ENCODE measurements around the gene MYADM.
A peak's percentile ranks its signal among the peaks of the same experiment; 100 is the strongest.
"Not testable (repeated sequence)": the region's sequence is repeated elsewhere in the genome, so short reads cannot be mapped to it uniquely, and the experiment has no call there.

Gene MYADM

GRCh38 chr19:53828531-53828930 lies 39.2 kb upstream of the MYADM start:
- no peak for DNase-seq (ENCODE audit: low read depth)
- H3K4me3 ChIP-seq (ENCODE audit: low read depth, low read length), result no peak overlapping the region
- TF ChIP-seq CTCF (IDR thresholded peaks at IDR 0.05; ENCODE audit: low read depth, low read length, missing control alignments), result no peak

GRCh38 chr19:53832861-53833260 lies 34.8 kb upstream of the MYADM start:
- DNase-seq (ENCODE audit: low read depth); in situ Hi-C loops (cut with HindIII; ENCODE audit: low sequenced_read_pairs); H3K4me3 ChIP-seq (ENCODE audit: low read depth, low read length): not testable (repeated sequence)

More at GRCh38 chr19:53828531-53828930, 39.2 kb upstream of the MYADM start:
- in situ Hi-C loops (cut with HindIII; ENCODE audit: low sequenced_read_pairs), result no loop called here

GRCh38 chr19:53838446-53838845 lies 29.2 kb upstream of the MYADM start:
- in situ Hi-C loops (cut with HindIII; ENCODE audit: low sequenced_read_pairs); DNase-seq (ENCODE audit: low read depth); H3K4me3 ChIP-seq (ENCODE audit: low read depth, low read length): not testable (repeated sequence)

- DNase-seq (ENCODE audit: low read depth); H3K4me3 ChIP-seq (ENCODE audit: low read depth, low read length); in situ Hi-C loops (cut with HindIII; ENCODE audit: low sequenced_read_pairs): not testable (repeated sequence)
These were observed 27.4 kb upstream of the MYADM start for GRCh38 chr19:53840241-53840640.

GRCh38 chr19:53840914-53841313 lies 26.8 kb upstream of the MYADM start:
- peak; percentile 67 for DNase-seq (ENCODE audit: low read depth)
- H3K4me3 ChIP-seq (ENCODE audit: low read depth, low read length); in situ Hi-C loops (cut with HindIII; ENCODE audit: low sequenced_read_pairs): not testable (repeated sequence)

- H3K4me3 ChIP-seq (ENCODE audit: low read depth, low read length), result no peak overlapping the region
- no peak for TF ChIP-seq CTCF (IDR thresholded peaks at IDR 0.05; ENCODE audit: low read depth, low read length, missing control alignments)
- in situ Hi-C loops (cut with HindIII; ENCODE audit: low sequenced_read_pairs), result no loop called here
- DNase-seq (ENCODE audit: low read depth), result no peak
These were observed 22.8 kb upstream of the MYADM start for GRCh38 chr19:53844849-53845246.

- in situ Hi-C loops (cut with HindIII; ENCODE audit: low sequenced_read_pairs), result no loop called here
- TF ChIP-seq CTCF (IDR thresholded peaks at IDR 0.05; ENCODE audit: low read depth, low read length, missing control alignments), result no peak
- no peak for DNase-seq (ENCODE audit: low read depth)
- H3K4me3 ChIP-seq (ENCODE audit: low read depth, low read length), result no peak overlapping the region
These were observed 20.1 kb upstream of the MYADM start for GRCh38 chr19:53847555-53847954.

GRCh38 chr19:53849237-53849676 lies 18.4 kb upstream of the MYADM start:
- no peak overlapping the region for H3K4me3 ChIP-seq (ENCODE audit: low read depth, low read length)
- DNase-seq (ENCODE audit: low read depth), result no peak
- in situ Hi-C loops (cut with HindIII; ENCODE audit: low sequenced_read_pairs), result no loop called here
- no peak for TF ChIP-seq CTCF (IDR thresholded peaks at IDR 0.05; ENCODE audit: low read depth, low read length, missing control alignments)

GRCh38 chr19:53853707-53854106 lies 14.0 kb upstream of the MYADM start:
- H3K4me3 ChIP-seq (ENCODE audit: low read depth, low read length), result no peak overlapping the region
- in situ Hi-C loops (cut with HindIII; ENCODE audit: low sequenced_read_pairs), result no loop called here
- no peak for TF ChIP-seq CTCF (IDR thresholded peaks at IDR 0.05; ENCODE audit: low read depth, low read length, missing control alignments)
- DNase-seq (ENCODE audit: low read depth), result no peak
